Measurements from ENCODE around the gene RPS6KB2. TPM values are rescaled to one million over a fixed set of nuclear protein-coding genes. Genes with fewer than 3 reads are reported as not detected.

RPS6KB2 gene
- total and polyA plus RNA-seq, 10 donors: 39.5 to 95.0 (median 55.3) TPM

- no peak for DNase-seq
- Histone ChIP-seq H3K36me3 (peaks cover 0 to 50% (median 35%) of the 10 kb centered on the region in 6 donors), H3K27ac (peak overlapping the region in 6 of 8 donors; percentile 91 to 97 (median 94)), H3K9me3 (no peaks in the 10 kb centered on the region), H3K4me1 (peaks cover 24 to 72% (median 52%) of the 10 kb centered on the region in 6 donors), H3K4me3 (peak overlapping the region; percentile 72 to 96 (median 80)), H3K27me3 (replicated peaks in 1 of 7) (no peaks in the 10 kb centered on the region)
- TF ChIP-seq POLR2AphosphoS5 (IDR thresholded peaks at IDR 0.05) (no peak), POLR2A (IDR thresholded peaks at IDR 0.05) (no peak)
- TF ChIP-seq, protein P1, sequence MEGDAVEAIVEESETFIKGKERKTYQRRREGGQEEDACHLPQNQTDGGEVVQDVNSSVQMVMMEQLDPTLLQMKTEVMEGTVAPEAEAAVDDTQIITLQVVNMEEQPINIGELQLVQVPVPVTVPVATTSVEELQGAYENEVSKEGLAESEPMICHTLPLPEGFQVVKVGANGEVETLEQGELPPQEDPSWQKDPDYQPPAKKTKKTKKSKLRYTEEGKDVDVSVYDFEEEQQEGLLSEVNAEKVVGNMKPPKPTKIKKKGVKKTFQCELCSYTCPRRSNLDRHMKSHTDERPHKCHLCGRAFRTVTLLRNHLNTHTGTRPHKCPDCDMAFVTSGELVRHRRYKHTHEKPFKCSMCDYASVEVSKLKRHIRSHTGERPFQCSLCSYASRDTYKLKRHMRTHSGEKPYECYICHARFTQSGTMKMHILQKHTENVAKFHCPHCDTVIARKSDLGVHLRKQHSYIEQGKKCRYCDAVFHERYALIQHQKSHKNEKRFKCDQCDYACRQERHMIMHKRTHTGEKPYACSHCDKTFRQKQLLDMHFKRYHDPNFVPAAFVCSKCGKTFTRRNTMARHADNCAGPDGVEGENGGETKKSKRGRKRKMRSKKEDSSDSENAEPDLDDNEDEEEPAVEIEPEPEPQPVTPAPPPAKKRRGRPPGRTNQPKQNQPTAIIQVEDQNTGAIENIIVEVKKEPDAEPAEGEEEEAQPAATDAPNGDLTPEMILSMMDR (IDR thresholded peaks at IDR 0.05 in 8 of 11, conservative IDR thresholded peaks at IDR 0.05 in 3 of 11): no peak
- intact Hi-C loops (cut with DNase I; ENCODE audit: low total_unique reads): no loop called here
- 50 to 77% (median 57%) methylated on average over 4 to 12 of the region's 12 CpGs for WGBS, 5 donors
These were observed 859 bp downstream of the RPS6KB2 start for GRCh38 chr11:67429038-67429668.

- 86 to 91% (median 87%) methylated on average over 11 of the region's 11 CpGs for WGBS, 5 donors
These were observed 1.4 kb downstream of the RPS6KB2 start for GRCh38 chr11:67429722-67430121.

DNA sequence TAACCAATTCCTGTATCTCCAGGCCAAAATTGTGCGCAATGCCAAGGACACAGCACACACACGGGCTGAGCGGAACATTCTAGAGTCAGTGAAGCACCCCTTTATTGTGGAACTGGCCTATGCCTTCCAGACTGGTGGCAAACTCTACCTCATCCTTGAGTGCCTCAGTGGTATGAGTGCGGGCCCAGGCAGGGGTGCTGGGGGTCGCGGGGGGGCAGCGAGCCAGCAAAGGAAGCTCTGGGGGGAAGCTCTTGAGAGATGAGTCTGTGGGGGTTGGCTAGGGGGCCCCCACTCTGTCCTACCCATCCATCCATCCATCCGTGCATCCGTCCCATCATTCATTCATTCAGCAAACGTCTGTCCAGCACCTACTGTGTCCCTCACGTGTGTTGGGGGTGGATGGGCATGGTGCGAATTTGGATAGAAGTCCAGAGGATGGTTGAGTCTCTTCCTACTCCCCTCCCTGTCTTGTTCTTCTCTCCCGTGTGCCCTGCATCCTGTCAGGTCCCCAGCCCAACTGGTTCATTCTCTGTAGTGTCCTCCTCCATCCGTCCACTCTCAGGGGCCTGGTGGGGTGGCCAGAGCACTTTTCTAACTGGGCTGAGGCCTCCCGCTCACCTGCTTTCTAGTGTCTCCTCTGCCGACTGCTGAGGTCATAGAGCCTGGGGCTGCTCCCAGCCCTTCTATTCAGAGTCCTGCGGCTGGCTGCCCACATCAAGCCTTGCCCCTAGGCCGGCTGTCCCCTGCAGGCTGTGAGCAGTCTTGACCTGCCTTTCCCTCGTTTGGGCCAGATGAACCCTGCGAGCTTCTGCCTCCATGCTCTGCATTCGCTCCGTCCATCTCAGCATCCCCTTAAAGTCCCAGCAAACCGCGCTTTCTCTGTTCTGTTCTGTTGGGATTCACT, 3.3 kb downstream of the RPS6KB2 start:
- intact Hi-C loops (cut with DNase I; ENCODE audit: low total_unique reads): no loop called here
- Histone ChIP-seq H3K27ac (peak overlapping the region in 1 of 8 donors; percentile 2), H3K9me3 (no peaks in the 10 kb centered on the region), H3K36me3 (peaks cover 6 to 75% (median 54%) of the 10 kb centered on the region in 6 donors), H3K4me3 (no peak overlapping the region), H3K4me1 (peaks cover 31 to 91% (median 76%) of the 10 kb centered on the region in 6 donors), H3K27me3 (replicated peaks in 1 of 7) (no peaks in the 10 kb centered on the region)
- no peak for DNase-seq
- TF ChIP-seq POLR2AphosphoS5 (IDR thresholded peaks at IDR 0.05): peak in 2 of 3 donors; percentile 34 to 64
- TF ChIP-seq, protein P1 (IDR thresholded peaks at IDR 0.05 in 8 of 11, conservative IDR thresholded peaks at IDR 0.05 in 3 of 11): no peak
- WGBS, 5 donors: 86 to 94% (median 92%) methylated on average over 22 to 24 of the region's 24 CpGs

More at GRCh38 chr11:67429722-67430121, 1.4 kb downstream of the RPS6KB2 start:
- H3K27me3 ChIP-seq (replicated peaks in 1 of 7): no peaks in the 10 kb centered on the region
- H3K4me3 ChIP-seq: peak overlapping the region in 3 of 8 donors; percentile 72 to 96 (median 91)
- peaks cover 0 to 56% (median 41%) of the 10 kb centered on the region in 6 donors for H3K36me3 ChIP-seq
- no peaks in the 10 kb centered on the region for H3K9me3 ChIP-seq
- H3K27ac ChIP-seq: peak overlapping the region in 1 of 8 donors; percentile 96
- TF ChIP-seq POLR2AphosphoS5 (IDR thresholded peaks at IDR 0.05): no peak
- TF ChIP-seq, protein P1 (IDR thresholded peaks at IDR 0.05 in 8 of 11, conservative IDR thresholded peaks at IDR 0.05 in 3 of 11): no peak
- TF ChIP-seq POLR2A (IDR thresholded peaks at IDR 0.05): no peak
- H3K4me1 ChIP-seq: peaks cover 26 to 73% (median 58%) of the 10 kb centered on the region in 6 donors
- intact Hi-C loops (cut with DNase I; ENCODE audit: low total_unique reads): no loop called here
- no peak for DNase-seq

All from spleen (tissue), 11 donors.